ENCODE results near the gene ADGRB2. TPM values are rescaled to one million over a fixed set of nuclear protein-coding genes. Genes with fewer than 3 reads are reported as not detected.

The ADGRB2 gene
- total RNA-seq, 1 donor from 2014 or later, result 15.8 TPM

DNA sequence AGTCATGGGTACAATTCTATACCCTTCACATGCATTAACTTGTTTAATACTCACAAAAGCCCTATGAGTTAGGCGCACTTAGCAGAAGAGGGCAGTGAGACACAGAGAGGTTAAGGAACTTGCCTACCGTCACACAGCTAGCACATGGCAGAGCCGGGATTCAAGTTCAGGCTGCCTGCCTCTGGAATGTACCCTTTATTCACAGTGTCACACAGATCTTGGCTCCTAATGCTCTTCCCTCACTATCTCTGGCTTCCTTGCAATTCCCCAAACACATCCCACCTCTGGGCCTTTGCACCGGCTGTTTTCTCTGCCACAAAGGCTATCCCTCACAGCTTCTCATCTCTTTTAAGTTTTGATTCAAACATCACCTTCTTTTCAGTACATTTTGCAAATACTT is 85.5 kb downstream of the ADGRB2 start:
- peaks cover 20% of the 10 kb centered on the region for H3K4me1 Mint-ChIP-seq (ENCODE audit: low read depth, unreplicated experiment)
- no peak overlapping the region for H3K27ac Mint-ChIP-seq (ENCODE audit: unreplicated experiment)
- H3K4me3 Mint-ChIP-seq (ENCODE audit: unreplicated experiment), result no peak overlapping the region
- TF ChIP-seq, protein P1, sequence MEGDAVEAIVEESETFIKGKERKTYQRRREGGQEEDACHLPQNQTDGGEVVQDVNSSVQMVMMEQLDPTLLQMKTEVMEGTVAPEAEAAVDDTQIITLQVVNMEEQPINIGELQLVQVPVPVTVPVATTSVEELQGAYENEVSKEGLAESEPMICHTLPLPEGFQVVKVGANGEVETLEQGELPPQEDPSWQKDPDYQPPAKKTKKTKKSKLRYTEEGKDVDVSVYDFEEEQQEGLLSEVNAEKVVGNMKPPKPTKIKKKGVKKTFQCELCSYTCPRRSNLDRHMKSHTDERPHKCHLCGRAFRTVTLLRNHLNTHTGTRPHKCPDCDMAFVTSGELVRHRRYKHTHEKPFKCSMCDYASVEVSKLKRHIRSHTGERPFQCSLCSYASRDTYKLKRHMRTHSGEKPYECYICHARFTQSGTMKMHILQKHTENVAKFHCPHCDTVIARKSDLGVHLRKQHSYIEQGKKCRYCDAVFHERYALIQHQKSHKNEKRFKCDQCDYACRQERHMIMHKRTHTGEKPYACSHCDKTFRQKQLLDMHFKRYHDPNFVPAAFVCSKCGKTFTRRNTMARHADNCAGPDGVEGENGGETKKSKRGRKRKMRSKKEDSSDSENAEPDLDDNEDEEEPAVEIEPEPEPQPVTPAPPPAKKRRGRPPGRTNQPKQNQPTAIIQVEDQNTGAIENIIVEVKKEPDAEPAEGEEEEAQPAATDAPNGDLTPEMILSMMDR (IDR thresholded peaks at IDR 0.05; ENCODE audit: partially characterized antibody, unreplicated experiment), result no peak
- peaks cover 5% of the 10 kb centered on the region for H3K27me3 Mint-ChIP-seq (ENCODE audit: unreplicated experiment)
- DNase-seq, result no peak
- peaks cover 6% of the 10 kb centered on the region for H3K9me3 Mint-ChIP-seq (ENCODE audit: unreplicated experiment)
- no peaks in the 10 kb centered on the region for H3K36me3 Mint-ChIP-seq (ENCODE audit: unreplicated experiment)

- H3K27ac Mint-ChIP-seq (ENCODE audit: unreplicated experiment), result no peak overlapping the region
- H3K4me1 Mint-ChIP-seq (ENCODE audit: low read depth, unreplicated experiment), result peaks cover 26% of the 10 kb centered on the region
- peaks cover 8% of the 10 kb centered on the region for H3K9me3 Mint-ChIP-seq (ENCODE audit: unreplicated experiment)
- DNase-seq, result no peak
- H3K4me3 Mint-ChIP-seq (ENCODE audit: unreplicated experiment), result no peak overlapping the region
- peaks cover 5% of the 10 kb centered on the region for H3K27me3 Mint-ChIP-seq (ENCODE audit: unreplicated experiment)
- no peaks in the 10 kb centered on the region for H3K36me3 Mint-ChIP-seq (ENCODE audit: unreplicated experiment)
- TF ChIP-seq, protein P1 (IDR thresholded peaks at IDR 0.05; ENCODE audit: partially characterized antibody, unreplicated experiment), result no peak
Observed at GRCh38 chr1:31677949-31678348, 86.2 kb downstream of the ADGRB2 start.

- peaks cover 5% of the 10 kb centered on the region for H3K27me3 Mint-ChIP-seq (ENCODE audit: unreplicated experiment)
- H3K4me3 Mint-ChIP-seq (ENCODE audit: unreplicated experiment), result no peak overlapping the region
- TF ChIP-seq, protein P1 (IDR thresholded peaks at IDR 0.05; ENCODE audit: partially characterized antibody, unreplicated experiment), result no peak
- DNase-seq, result no peak
- peaks cover 27% of the 10 kb centered on the region for H3K4me1 Mint-ChIP-seq (ENCODE audit: low read depth, unreplicated experiment)
- H3K9me3 Mint-ChIP-seq (ENCODE audit: unreplicated experiment), result peaks cover 8% of the 10 kb centered on the region
- H3K27ac Mint-ChIP-seq (ENCODE audit: unreplicated experiment), result no peak overlapping the region
- no peaks in the 10 kb centered on the region for H3K36me3 Mint-ChIP-seq (ENCODE audit: unreplicated experiment)
Observed at GRCh38 chr1:31677401-31677800, 86.7 kb downstream of the ADGRB2 start.

Small RNA genes lying within 50 kb of the gene (microRNA-seq; reads per million reads assigned to microRNA genes)
- 0.83 reads per million for gene MIR4254 (ENCODE audit: unreplicated experiment)

Other genes with a start within 250 kb of the ADGRB2 start
- not detected for gene TINAGL1, start 187.8 kb downstream of the ADGRB2 start, total RNA-seq (ENCODE audit: unreplicated experiment)
- not detected for gene HCRTR1, start 146.7 kb downstream of the ADGRB2 start, total RNA-seq (ENCODE audit: unreplicated experiment)
- gene PEF1, start 119.5 kb downstream of the ADGRB2 start, total RNA-seq (ENCODE audit: unreplicated experiment), result 38.9 TPM
- gene COL16A1, start 60.3 kb downstream of the ADGRB2 start, total RNA-seq (ENCODE audit: unreplicated experiment), result 52.2 TPM
- 0.74 TPM for gene SPOCD1, start 51.7 kb upstream of the ADGRB2 start, total RNA-seq (ENCODE audit: unreplicated experiment)
- 120 TPM for gene PTP4A2, start 174.0 kb upstream of the ADGRB2 start, total RNA-seq (ENCODE audit: unreplicated experiment)
- gene KHDRBS1, start 249.5 kb upstream of the ADGRB2 start, total RNA-seq (ENCODE audit: unreplicated experiment), result 266 TPM

Measured in glutamatergic neuron (in vitro differentiated cells).